K562 (cell line): Measurements from ENCODE around the gene USP46. TPM values are rescaled to one million over a fixed set of nuclear protein-coding genes. Genes with fewer than 3 reads are reported as not detected.

Experiments
- BDP1 ChIP-seq: IDR thresholded peaks from 3 replicates; pipeline ENCODE4 v1.6.1; 2011; ENCODE audit not compliant: insufficient read length, insufficient read depth
- BRCA1 ChIP-seq, 2 experiments: fragments of 450-650 bp in 1 of 2; sonication (generic) in 1 of 2; formaldehyde crosslinking in 1 of 2; IDR thresholded peaks; 2 replicates each; pipeline versions ENCODE4 v1.5.0 to v1.6.1; 2017 to 2020; ENCODE audit warnings: mild to moderate bottlenecking in 1 of 2, missing genetic modification reagents in 1 of 2
- CHAMP1 ChIP-seq: fragments of 450-650 bp; IDR thresholded peaks from 2 replicates; pipeline ENCODE4 v1.6.1; 2016; ENCODE audit warnings: mild to moderate bottlenecking
- COPS2 ChIP-seq: fragments of 450-650 bp; conservative IDR thresholded peaks from 2 replicates; pipeline ENCODE4 v1.6.1; 2016; ENCODE audit warnings: mild to moderate bottlenecking, moderate library complexity
- CXXC5 ChIP-seq: fragments of 250-450 bp; sonication (Bioruptor Pico); IDR thresholded peaks from 2 replicates; pipeline ENCODE4 v1.8.0; 2022; ENCODE audit warnings: inconsistent platforms, mild to moderate bottlenecking, moderate library complexity
- EP400 ChIP-seq: fragments of 450-650 bp; IDR thresholded peaks from 2 replicates; pipeline ENCODE4 v1.6.1; 2017; ENCODE audit warnings: antibody characterized with exemption, mild to moderate bottlenecking, moderate library complexity
- HCFC1 ChIP-seq: IDR thresholded peaks from 2 replicates; pipeline ENCODE4 v1.6.1; 2012; ENCODE audit warnings: low read depth, low read length, improper control_type of control experiment
- RBM25 ChIP-seq: fragments of 200-400 bp; formaldehyde crosslinking; IDR thresholded peaks from 2 replicates; pipeline ENCODE4 v1.6.1; 2018; ENCODE audit warnings: low read length, low read depth, moderate library complexity; ENCODE audit not compliant: severe bottlenecking
- RBM34 ChIP-seq: fragments of 200-400 bp; formaldehyde crosslinking; IDR thresholded peaks from 2 replicates; pipeline ENCODE4 v1.6.1; 2018; ENCODE audit warnings: low read length, borderline replicate concordance; ENCODE audit not compliant: insufficient read depth
- SOX6 ChIP-seq: fragments of 450-650 bp; IDR thresholded peaks from 2 replicates; pipeline ENCODE4 v1.6.1; 2014; ENCODE audit warnings: mild to moderate bottlenecking
- TRIM24 ChIP-seq, 2 experiments: fragments of 450-650 bp; IDR thresholded peaks; 2 replicates each; pipeline ENCODE4 v1.6.1; 2016
- TSHZ1 ChIP-seq: fragments of 250-450 bp; sonication (Bioruptor Pico); IDR thresholded peaks from 2 replicates; pipeline ENCODE4 v1.4.0; 2020; ENCODE audit warnings: mild to moderate bottlenecking, moderate library complexity
- UBTF ChIP-seq, 2 experiments: IDR thresholded peaks; 2 replicates each; pipeline ENCODE4 v1.6.1; 2012; ENCODE audit warnings: improper control_type of control experiment in 2 of 2, low read depth in 2 of 2, low read length in 2 of 2, borderline replicate concordance in 1 of 2
- ZNF395 ChIP-seq: fragments of 200-800 bp; sonication (Bioruptor generic); IDR thresholded peaks from 2 replicates; pipeline ENCODE4 v1.6.1; 2017; ENCODE audit warnings: missing genetic modification characterization, missing compliant biosample characterization
- ZNF511 ChIP-seq: sonication (generic); formaldehyde crosslinking; IDR thresholded peaks from 2 replicates; pipeline ENCODE4 v1.8.0; 2022; ENCODE audit warnings: mild to moderate bottlenecking, missing genetic modification reagents
- polyA plus RNA-seq, 8 experiments: library from polyadenylated mRNA; depleted of rRNA in 4 of 8; stranded (reverse) in 5 of 8; unstranded in 3 of 8; fragments of >200 nt; fragmentation: Nextera tagmentation in 2 of 8; fragmentation: Illumina TruSeq in 1 of 8; extraction: Ambion mirVana in 2 of 8; extraction: Trizol in 1 of 8; gene quantifications; 2 replicates each; pipeline versions ENCODE4 v1.2.1 to v1.2.3, GENCODE V29; 2011 to 2014; ENCODE audit warnings: inconsistent platforms in 1 of 8, missing spikeins in 1 of 8
- total RNA-seq, 7 experiments: library from RNA; depleted of rRNA in 6 of 7; stranded (reverse); fragments of >200 nt in 6 of 7; fragmentation: Illumina TruSeq in 2 of 7; extraction: Trizol in 2 of 7; gene quantifications; 2 replicates each; pipeline versions ENCODE4 v1.2.1 to v1.2.3, GENCODE V29; 2011 to 2021; ENCODE audit warnings: low replicate concordance in 1 of 7

USP46 gene
- total and polyA plus RNA-seq, 9 of the 15 experiments (the other 6 are each of a cell fraction or from before 2014, with no cell fraction given), result 3.0 to 11.7 (median 8.4) TPM

- TF ChIP-seq RBM25, result no peak
- TF ChIP-seq ZNF395 (CRISPR knock-in tag), result no peak
- no peak for TF ChIP-seq SOX6
- 0 out of 2 replicates have a peak, but pooled peaks have one; percentile 6 for TF ChIP-seq EP400
- peak in 1 of 2 experiments; percentile 34; a peak in 1 of 4 replicates for TF ChIP-seq UBTF (IDR thresholded peaks at IDR 0.05; ENCODE audit: borderline replicate concordance in 1 of 2, low read depth in 2 of 2, low read length in 2 of 2)
- TF ChIP-seq BDP1, result no peak
- no peak for TF ChIP-seq RBM34
- TF ChIP-seq CXXC5 (CRISPR knock-in tag), result 0 out of 2 replicates have a peak, but pooled peaks have one; percentile 45
- peak; percentile 18; the same call in 1 of the 2 replicates for TF ChIP-seq ZNF511 (CRISPR knock-in tag)
- TF ChIP-seq TRIM24 (IDR thresholded peaks at IDR 0.05), result no peak
- TF ChIP-seq HCFC1, result 0 out of 2 replicates have a peak, but pooled peaks have one; percentile 5
- TF ChIP-seq CHAMP1, result no peak
- TF ChIP-seq BRCA1 (IDR thresholded peaks at IDR 0.05), result no peak
- no peak for TF ChIP-seq BRCA1 (CRISPR knock-in tag; IDR thresholded peaks at IDR 0.05)
- no peak for TF ChIP-seq COPS2
- TF ChIP-seq TSHZ1 (CRISPR knock-in tag), result no peak
Observed at GRCh38 chr4:52659001-52659721, at the start of gene USP46 (continued).
